Naive thymus-derived CD4-positive, alpha-beta T cell (primary cell): Measurements from ENCODE around the gene C8G. TPM values are rescaled to one million over a fixed set of nuclear protein-coding genes. Genes with fewer than 3 reads are reported as not detected.

Experiments
- ATAC-seq: fragments of 150-1000 bp; cut with Tn5 transposase; 2 replicates; pipeline ENCODE4 v1.10.0; 2021; ENCODE audit warnings: mild to moderate bottlenecking, moderate library complexity
- CTCF ChIA-PET: fragments of 350-600 bp; sonication (Branson Sonifier 250); formaldehyde crosslinking; loops from one replicate; lab custom pipeline; 2021; ENCODE audit warnings: antibody characterized with exemption; lab: Charles Lee
- POLR2A ChIA-PET: fragments of 350-600 bp; sonication (Branson Sonifier 250); formaldehyde crosslinking; loops from one replicate; lab custom pipeline; 2021; ENCODE audit warnings: antibody characterized with exemption, inconsistent platforms; lab: Charles Lee
- DNase-seq, 9 donors: peaks; one replicate each; pipeline versions ENCODE4 v3.0.0 to v3.0.0-alpha.2; 2020 to 2022; ENCODE audit warnings: mixed read lengths in 1 of 9
- H3K27ac ChIP-seq: one replicate; pipeline ENCODE4 v1.7.0; 2013; ENCODE audit warnings: mild to moderate bottlenecking, low read depth, low read length, moderate library complexity
- H3K27me3 ChIP-seq, 2 donors: one replicate each; pipeline ENCODE4 v1.7.0; 2013; ENCODE audit warnings: low read length in 2 of 2, mild to moderate bottlenecking in 2 of 2, moderate library complexity in 2 of 2; ENCODE audit not compliant: control insufficient read depth in 2 of 2, insufficient read depth in 2 of 2
- H3K36me3 ChIP-seq, 3 experiments: 1 replicate in 2 of 3; 2 replicates in 1 of 3; pipeline ENCODE4 v1.7.0; 2013; ENCODE audit warnings: low read length in 3 of 3, mild to moderate bottlenecking in 3 of 3, moderate library complexity in 1 of 3; ENCODE audit not compliant: insufficient read depth in 3 of 3, control insufficient read depth in 2 of 3
- H3K4me1 ChIP-seq, 2 donors: one replicate each; pipeline ENCODE4 v1.7.0; 2013; ENCODE audit warnings: low read length in 2 of 2, mild to moderate bottlenecking in 2 of 2, moderate library complexity in 1 of 2; ENCODE audit not compliant: control insufficient read depth in 2 of 2, insufficient read depth in 2 of 2
- H3K4me3 ChIP-seq: 2 replicates; pipeline ENCODE4 v1.7.0; 2013; ENCODE audit warnings: mild to moderate bottlenecking, low read length
- H3K9me3 ChIP-seq, 3 experiments: 1 replicate in 2 of 3; 2 replicates in 1 of 3; pipeline ENCODE4 v1.7.0; 2013; ENCODE audit warnings: low read length in 3 of 3; ENCODE audit not compliant: control insufficient read depth in 2 of 3
- H3K27ac Mint-ChIP-seq, 9 donors: one replicate each; pipeline ENCODE4 v1.8.0; 2020 to 2022; ENCODE audit warnings: mixed read lengths in 9 of 9, mild to moderate bottlenecking in 8 of 9, moderate library complexity in 5 of 9, inconsistent platforms in 2 of 9
- H3K27me3 Mint-ChIP-seq, 5 donors: one replicate each; pipeline ENCODE4 v1.8.0; 2021 to 2022; ENCODE audit warnings: mixed read lengths in 5 of 5, mild to moderate bottlenecking in 1 of 5
- H3K36me3 Mint-ChIP-seq, 5 donors: one replicate each; pipeline ENCODE4 v1.8.0; 2020 to 2022; ENCODE audit warnings: mixed read lengths in 5 of 5, mild to moderate bottlenecking in 3 of 5, inconsistent platforms in 1 of 5
- H3K4me1 Mint-ChIP-seq, 7 donors: one replicate each; pipeline ENCODE4 v1.8.0; 2020 to 2022; ENCODE audit warnings: mixed read lengths in 7 of 7, mild to moderate bottlenecking in 3 of 7, inconsistent platforms in 1 of 7
- H3K4me3 Mint-ChIP-seq, 10 donors: one replicate each; pipeline ENCODE4 v1.8.0; 2020 to 2022; ENCODE audit warnings: mild to moderate bottlenecking in 10 of 10, mixed read lengths in 10 of 10, moderate library complexity in 6 of 10, inconsistent platforms in 2 of 10
- H3K9me3 Mint-ChIP-seq, 11 donors: one replicate each; pipeline ENCODE4 v1.8.0; 2020 to 2022; ENCODE audit warnings: mixed read lengths in 11 of 11, mild to moderate bottlenecking in 4 of 11, inconsistent platforms in 1 of 11, moderate library complexity in 1 of 11
- intact Hi-C, 2 donors: fragments of 100-400 bp; cut with micrococcal nuclease; formaldehyde crosslinking; loops; one replicate each; pipeline ENCODE4 v1.15.1; 2023
- polyA plus RNA-seq, 2 donors: library from polyadenylated mRNA; unstranded; fragments of 300-500 nt; fragmentation: Illumina TruSeq; gene quantifications; one replicate each; pipeline ENCODE4 v1.2.3, GENCODE V29; 2021
- total RNA-seq, 6 experiments: library from RNA in 5 of 6; stranded (reverse) in 5 of 6; gene quantifications; 1 replicate in 5 of 6; 2 replicates in 1 of 6; pipeline ENCODE4 v1.2.3 and lab custom pipeline; 2021 to 2026

C8G gene
- total and polyA plus RNA-seq, 7 experiments from 2014 or later, result 0.77 to 3.6 (median 1.4) TPM; not detected in 2

- H3K9me3 Mint-ChIP-seq, result peaks cover 0 to 7% (median 0%) of the 10 kb centered on the region in 11 donors
- intact Hi-C loops, result loop anchor here in 1 of 2 donors (5.0 kb wide), 1 partner anchor 38 kb away; the partner anchor contains the start of gene PAXX
- peaks cover 0 to 12% (median 0%) of the 10 kb centered on the region in 7 donors for H3K4me1 Mint-ChIP-seq
- POLR2A ChIA-PET, result no interaction called here
- no peak for DNase-seq
- H3K36me3 Mint-ChIP-seq, result no peaks in the 10 kb centered on the region
- H3K27me3 ChIP-seq, result no peaks in the 10 kb centered on the region
- CTCF ChIA-PET, result interaction anchor here (0.9 kb wide), 1 partner anchor 74 kb away, joined by 3 read pairs; no protein-coding TSS in a partner anchor
- H3K4me3 Mint-ChIP-seq, result peak overlapping the region in 1 of 10 donors; percentile 25
- H3K27ac Mint-ChIP-seq, result peak overlapping the region in 1 of 9 donors; percentile 7
- H3K9me3 ChIP-seq, result no peaks in the 10 kb centered on the region
- no peak overlapping the region for H3K27ac ChIP-seq
- no peaks in the 10 kb centered on the region for H3K27me3 Mint-ChIP-seq
- no peak overlapping the region for H3K4me3 ChIP-seq
- ATAC-seq, result no peak
- peaks cover 0 to 24% of the 10 kb centered on the region in 2 donors for H3K4me1 ChIP-seq
- H3K36me3 ChIP-seq, result no peaks in the 10 kb centered on the region
Observed at GRCh38 chr9:136954270-136955083, 9.4 kb downstream of the C8G start.

- Mint-ChIP-seq H3K27ac (no peak overlapping the region), H3K4me1 (peaks cover 0 to 15% (median 4%) of the 10 kb centered on the region in 7 donors), H3K27me3 (no peaks in the 10 kb centered on the region), H3K4me3 (no peak overlapping the region), H3K9me3 (peaks cover 0 to 7% (median 0%) of the 10 kb centered on the region in 11 donors), H3K36me3 (no peaks in the 10 kb centered on the region)
- peaks cover 0 to 28% of the 10 kb centered on the region in 2 donors for H3K4me1 ChIP-seq
- H3K36me3 ChIP-seq, result no peaks in the 10 kb centered on the region
- intact Hi-C loops, result no loop called here
- ChIA-PET CTCF (no interaction called here), POLR2A (no interaction called here)
- ATAC-seq (no peak), DNase-seq (no peak)
- H3K9me3 ChIP-seq, result no peaks in the 10 kb centered on the region
- H3K4me3 ChIP-seq, result no peak overlapping the region
- H3K27me3 ChIP-seq, result no peaks in the 10 kb centered on the region
- H3K27ac ChIP-seq, result no peak overlapping the region
Observed at GRCh38 chr9:136955202-136955942, 10.3 kb downstream of the C8G start.

- no peaks in the 10 kb centered on the region for H3K9me3 ChIP-seq
- no peak overlapping the region for H3K27ac ChIP-seq
- no peak for ATAC-seq
- no peak overlapping the region for H3K4me3 Mint-ChIP-seq
- peaks cover 0 to 16% (median 6%) of the 10 kb centered on the region in 7 donors for H3K4me1 Mint-ChIP-seq
- H3K4me1 ChIP-seq, result peaks cover 0 to 27% of the 10 kb centered on the region in 2 donors
- ChIA-PET POLR2A (no interaction called here), CTCF (no interaction called here)
- no peaks in the 10 kb centered on the region for H3K27me3 Mint-ChIP-seq
- no peak overlapping the region for H3K4me3 ChIP-seq
- H3K27me3 ChIP-seq, result no peaks in the 10 kb centered on the region
- peaks cover 0 to 7% (median 0%) of the 10 kb centered on the region in 11 donors for H3K9me3 Mint-ChIP-seq
- DNase-seq, result no peak
- H3K36me3 Mint-ChIP-seq, result no peaks in the 10 kb centered on the region
- no peak overlapping the region for H3K27ac Mint-ChIP-seq
- intact Hi-C loops, result no loop called here
- no peaks in the 10 kb centered on the region for H3K36me3 ChIP-seq
Observed at GRCh38 chr9:136955943-136956335, 10.9 kb downstream of the C8G start.

GRCh38 chr9:136956604-136957003, 11.6 kb downstream of the C8G start:
- Mint-ChIP-seq H3K4me3 (no peak overlapping the region), H3K27me3 (no peaks in the 10 kb centered on the region), H3K9me3 (peaks cover 0 to 7% (median 0%) of the 10 kb centered on the region in 11 donors), H3K4me1 (peaks cover 0 to 16% (median 6%) of the 10 kb centered on the region in 7 donors), H3K27ac (no peak overlapping the region), H3K36me3 (no peaks in the 10 kb centered on the region)
- intact Hi-C loops, result no loop called here
- ATAC-seq (no peak), DNase-seq (no peak)
- no peaks in the 10 kb centered on the region for H3K36me3 ChIP-seq
- peaks cover 0 to 34% of the 10 kb centered on the region in 2 donors for H3K4me1 ChIP-seq
- H3K4me3 ChIP-seq, result no peak overlapping the region
- ChIA-PET POLR2A (no interaction called here), CTCF (no interaction called here)
- H3K27me3 ChIP-seq, result no peaks in the 10 kb centered on the region
- no peak overlapping the region for H3K27ac ChIP-seq
- no peaks in the 10 kb centered on the region for H3K9me3 ChIP-seq

GRCh38 chr9:136957461-136957860, 12.4 kb downstream of the C8G start:
- Histone ChIP-seq H3K9me3 (no peaks in the 10 kb centered on the region), H3K4me1 (peaks cover 0 to 41% of the 10 kb centered on the region in 2 donors), H3K27ac (no peak overlapping the region), H3K36me3 (no peaks in the 10 kb centered on the region), H3K4me3 (no peak overlapping the region), H3K27me3 (no peaks in the 10 kb centered on the region)
- Mint-ChIP-seq H3K4me3 (no peak overlapping the region), H3K4me1 (peaks cover 0 to 16% (median 6%) of the 10 kb centered on the region in 7 donors), H3K36me3 (no peaks in the 10 kb centered on the region), H3K9me3 (peaks cover 0 to 7% (median 0%) of the 10 kb centered on the region in 11 donors), H3K27me3 (no peaks in the 10 kb centered on the region), H3K27ac (no peak overlapping the region)
- ATAC-seq (no peak), DNase-seq (no peak)
- intact Hi-C loops, result no loop called here
- ChIA-PET POLR2A (no interaction called here), CTCF (no interaction called here)

GRCh38 chr9:136957901-136958300, 12.9 kb downstream of the C8G start:
- no peak overlapping the region for H3K4me3 ChIP-seq
- no peak for DNase-seq
- no peak overlapping the region for H3K27ac Mint-ChIP-seq
- peaks cover 0 to 7% (median 0%) of the 10 kb centered on the region in 11 donors for H3K9me3 Mint-ChIP-seq
- no peaks in the 10 kb centered on the region for H3K27me3 Mint-ChIP-seq
- peaks cover 0 to 16% (median 9%) of the 10 kb centered on the region in 7 donors for H3K4me1 Mint-ChIP-seq
- no peak overlapping the region for H3K27ac ChIP-seq
- H3K4me3 Mint-ChIP-seq, result peak overlapping the region in 1 of 10 donors; percentile 2
- no peaks in the 10 kb centered on the region for H3K27me3 ChIP-seq
- POLR2A ChIA-PET, result interaction anchor here (0.9 kb wide), 1 partner anchor 10 kb away, joined by 4 read pairs; no protein-coding TSS in a partner anchor
- H3K9me3 ChIP-seq, result no peaks in the 10 kb centered on the region
- H3K36me3 Mint-ChIP-seq, result no peaks in the 10 kb centered on the region
- ATAC-seq, result no peak
- CTCF ChIA-PET, result no interaction called here
- peaks cover 0 to 46% of the 10 kb centered on the region in 2 donors for H3K4me1 ChIP-seq
- no peaks in the 10 kb centered on the region for H3K36me3 ChIP-seq
- intact Hi-C loops, result no loop called here
